ENCODE data around the gene TAS1R1. TPM values are rescaled to one million over a fixed set of nuclear protein-coding genes. Genes with fewer than 3 reads are reported as not detected.

Gene TAS1R1
- total and polyA plus RNA-seq, 9 of the 15 experiments (the other 6 are each of a cell fraction or from before 2014, with no cell fraction given): 0.06 TPM; not detected in 8

DNA sequence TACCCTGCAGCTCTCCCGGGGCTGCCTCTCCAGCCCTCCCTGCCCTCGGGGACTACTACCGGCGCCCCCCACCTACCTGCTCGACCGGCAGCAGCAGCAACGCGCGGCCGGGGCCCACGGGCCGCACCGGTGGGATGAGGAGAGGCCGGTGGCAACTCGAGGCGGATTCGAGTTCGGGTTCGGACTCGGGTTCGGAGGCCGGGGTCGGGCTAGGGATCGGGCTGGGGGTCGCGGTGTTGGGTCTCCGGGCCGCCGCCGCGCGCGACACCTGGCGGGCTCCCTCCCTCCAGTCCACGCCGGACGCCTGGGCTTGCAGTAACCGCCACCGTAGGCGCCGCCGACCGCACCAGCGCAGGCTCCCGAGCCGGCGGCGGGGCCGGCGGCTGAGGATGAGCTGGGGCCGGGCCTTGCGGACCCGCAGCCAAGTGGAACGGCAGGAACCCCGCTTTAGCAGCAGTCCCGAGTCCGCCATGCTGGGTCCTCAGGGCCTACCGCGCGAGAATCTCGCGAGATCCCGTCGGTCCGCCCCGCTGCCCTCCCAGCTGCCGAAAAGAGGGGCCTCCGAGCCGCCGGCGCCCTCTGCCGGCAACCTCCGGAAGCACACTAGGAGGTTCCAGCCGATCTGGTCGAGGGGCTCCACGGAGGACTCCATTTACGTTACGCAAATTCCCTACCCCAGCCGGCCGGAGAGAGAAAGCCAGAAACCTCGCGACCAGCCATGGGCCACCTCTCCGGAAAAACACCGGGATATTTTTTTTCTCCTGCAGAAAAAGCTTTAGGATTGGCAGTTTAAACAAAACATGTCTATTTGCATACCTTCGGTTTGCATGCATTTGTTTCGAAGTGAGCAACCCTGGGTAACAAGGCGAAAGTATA, 838 bp upstream of the TAS1R1 start, which contains the start of gene NOL9 (continued):
- TF ChIP-seq ZBTB7A (IDR thresholded peaks at IDR 0.05; ENCODE audit: borderline replicate concordance, control insufficient read depth, low read depth, low read length) (peak; percentile 92), HNRNPK (IDR thresholded peaks at IDR 0.05; ENCODE audit: low read depth, low read length, poor library complexity, severe bottlenecking) (peak; percentile 59), MYNN (IDR thresholded peaks at IDR 0.05) (0 out of 2 replicates have a peak, but pooled peaks have one; percentile 45), MYNN (CRISPR knock-in tag; IDR thresholded peaks at IDR 0.05) (no peak), ZNF23 (CRISPR knock-in tag; IDR thresholded peaks at IDR 0.05) (no peak), TEAD1 (CRISPR knock-in tag; IDR thresholded peaks at IDR 0.05) (peak; percentile 44 to 90; a peak in 3 of 4 replicates), EGR1 (conservative IDR thresholded peaks at IDR 0.05) (no peak), ZNF551 (CRISPR knock-in tag; IDR thresholded peaks at IDR 0.05) (no peak), NR3C1 (CRISPR knock-in tag; IDR thresholded peaks at IDR 0.05) (0 out of 2 replicates have a peak, but pooled peaks have one; percentile 60), GTF2A2 (tag; IDR thresholded peaks at IDR 0.05) (0 out of 2 replicates have a peak, but pooled peaks have one; percentile 21), KDM5B (IDR thresholded peaks at IDR 0.05; ENCODE audit: insufficient replicate concordance, low read depth, low read length) (peak; percentile 96)
- TF ChIP-seq, protein P1, sequence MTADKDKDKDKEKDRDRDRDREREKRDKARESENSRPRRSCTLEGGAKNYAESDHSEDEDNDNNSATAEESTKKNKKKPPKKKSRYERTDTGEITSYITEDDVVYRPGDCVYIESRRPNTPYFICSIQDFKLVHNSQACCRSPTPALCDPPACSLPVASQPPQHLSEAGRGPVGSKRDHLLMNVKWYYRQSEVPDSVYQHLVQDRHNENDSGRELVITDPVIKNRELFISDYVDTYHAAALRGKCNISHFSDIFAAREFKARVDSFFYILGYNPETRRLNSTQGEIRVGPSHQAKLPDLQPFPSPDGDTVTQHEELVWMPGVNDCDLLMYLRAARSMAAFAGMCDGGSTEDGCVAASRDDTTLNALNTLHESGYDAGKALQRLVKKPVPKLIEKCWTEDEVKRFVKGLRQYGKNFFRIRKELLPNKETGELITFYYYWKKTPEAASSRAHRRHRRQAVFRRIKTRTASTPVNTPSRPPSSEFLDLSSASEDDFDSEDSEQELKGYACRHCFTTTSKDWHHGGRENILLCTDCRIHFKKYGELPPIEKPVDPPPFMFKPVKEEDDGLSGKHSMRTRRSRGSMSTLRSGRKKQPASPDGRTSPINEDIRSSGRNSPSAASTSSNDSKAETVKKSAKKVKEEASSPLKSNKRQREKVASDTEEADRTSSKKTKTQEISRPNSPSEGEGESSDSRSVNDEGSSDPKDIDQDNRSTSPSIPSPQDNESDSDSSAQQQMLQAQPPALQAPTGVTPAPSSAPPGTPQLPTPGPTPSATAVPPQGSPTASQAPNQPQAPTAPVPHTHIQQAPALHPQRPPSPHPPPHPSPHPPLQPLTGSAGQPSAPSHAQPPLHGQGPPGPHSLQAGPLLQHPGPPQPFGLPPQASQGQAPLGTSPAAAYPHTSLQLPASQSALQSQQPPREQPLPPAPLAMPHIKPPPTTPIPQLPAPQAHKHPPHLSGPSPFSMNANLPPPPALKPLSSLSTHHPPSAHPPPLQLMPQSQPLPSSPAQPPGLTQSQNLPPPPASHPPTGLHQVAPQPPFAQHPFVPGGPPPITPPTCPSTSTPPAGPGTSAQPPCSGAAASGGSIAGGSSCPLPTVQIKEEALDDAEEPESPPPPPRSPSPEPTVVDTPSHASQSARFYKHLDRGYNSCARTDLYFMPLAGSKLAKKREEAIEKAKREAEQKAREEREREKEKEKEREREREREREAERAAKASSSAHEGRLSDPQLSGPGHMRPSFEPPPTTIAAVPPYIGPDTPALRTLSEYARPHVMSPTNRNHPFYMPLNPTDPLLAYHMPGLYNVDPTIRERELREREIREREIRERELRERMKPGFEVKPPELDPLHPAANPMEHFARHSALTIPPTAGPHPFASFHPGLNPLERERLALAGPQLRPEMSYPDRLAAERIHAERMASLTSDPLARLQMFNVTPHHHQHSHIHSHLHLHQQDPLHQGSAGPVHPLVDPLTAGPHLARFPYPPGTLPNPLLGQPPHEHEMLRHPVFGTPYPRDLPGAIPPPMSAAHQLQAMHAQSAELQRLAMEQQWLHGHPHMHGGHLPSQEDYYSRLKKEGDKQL (CRISPR knock-in tag; IDR thresholded peaks at IDR 0.05; ENCODE audit: borderline replicate concordance): peak; percentile 64; the same call in 1 of the 2 replicates
- TF ChIP-seq, protein P2, sequence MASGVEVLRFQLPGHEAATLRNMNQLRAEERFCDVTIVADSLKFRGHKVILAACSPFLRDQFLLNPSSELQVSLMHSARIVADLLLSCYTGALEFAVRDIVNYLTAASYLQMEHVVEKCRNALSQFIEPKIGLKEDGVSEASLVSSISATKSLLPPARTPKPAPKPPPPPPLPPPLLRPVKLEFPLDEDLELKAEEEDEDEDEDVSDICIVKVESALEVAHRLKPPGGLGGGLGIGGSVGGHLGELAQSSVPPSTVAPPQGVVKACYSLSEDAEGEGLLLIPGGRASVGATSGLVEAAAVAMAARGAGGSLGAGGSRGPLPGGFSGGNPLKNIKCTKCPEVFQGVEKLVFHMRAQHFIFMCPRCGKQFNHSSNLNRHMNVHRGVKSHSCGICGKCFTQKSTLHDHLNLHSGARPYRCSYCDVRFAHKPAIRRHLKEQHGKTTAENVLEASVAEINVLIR (CRISPR knock-in tag; IDR thresholded peaks at IDR 0.05): no peak
- TF ChIP-seq, protein P3, sequence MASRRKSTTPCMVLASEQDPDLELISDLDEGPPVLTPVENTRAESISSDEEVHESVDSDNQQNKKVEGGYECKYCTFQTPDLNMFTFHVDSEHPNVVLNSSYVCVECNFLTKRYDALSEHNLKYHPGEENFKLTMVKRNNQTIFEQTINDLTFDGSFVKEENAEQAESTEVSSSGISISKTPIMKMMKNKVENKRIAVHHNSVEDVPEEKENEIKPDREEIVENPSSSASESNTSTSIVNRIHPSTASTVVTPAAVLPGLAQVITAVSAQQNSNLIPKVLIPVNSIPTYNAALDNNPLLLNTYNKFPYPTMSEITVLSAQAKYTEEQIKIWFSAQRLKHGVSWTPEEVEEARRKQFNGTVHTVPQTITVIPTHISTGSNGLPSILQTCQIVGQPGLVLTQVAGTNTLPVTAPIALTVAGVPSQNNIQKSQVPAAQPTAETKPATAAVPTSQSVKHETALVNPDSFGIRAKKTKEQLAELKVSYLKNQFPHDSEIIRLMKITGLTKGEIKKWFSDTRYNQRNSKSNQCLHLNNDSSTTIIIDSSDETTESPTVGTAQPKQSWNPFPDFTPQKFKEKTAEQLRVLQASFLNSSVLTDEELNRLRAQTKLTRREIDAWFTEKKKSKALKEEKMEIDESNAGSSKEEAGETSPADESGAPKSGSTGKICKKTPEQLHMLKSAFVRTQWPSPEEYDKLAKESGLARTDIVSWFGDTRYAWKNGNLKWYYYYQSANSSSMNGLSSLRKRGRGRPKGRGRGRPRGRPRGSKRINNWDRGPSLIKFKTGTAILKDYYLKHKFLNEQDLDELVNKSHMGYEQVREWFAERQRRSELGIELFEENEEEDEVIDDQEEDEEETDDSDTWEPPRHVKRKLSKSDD (conservative IDR thresholded peaks at IDR 0.05; ENCODE audit: low read length): peak; percentile 99
- TF ChIP-seq, protein P4, sequence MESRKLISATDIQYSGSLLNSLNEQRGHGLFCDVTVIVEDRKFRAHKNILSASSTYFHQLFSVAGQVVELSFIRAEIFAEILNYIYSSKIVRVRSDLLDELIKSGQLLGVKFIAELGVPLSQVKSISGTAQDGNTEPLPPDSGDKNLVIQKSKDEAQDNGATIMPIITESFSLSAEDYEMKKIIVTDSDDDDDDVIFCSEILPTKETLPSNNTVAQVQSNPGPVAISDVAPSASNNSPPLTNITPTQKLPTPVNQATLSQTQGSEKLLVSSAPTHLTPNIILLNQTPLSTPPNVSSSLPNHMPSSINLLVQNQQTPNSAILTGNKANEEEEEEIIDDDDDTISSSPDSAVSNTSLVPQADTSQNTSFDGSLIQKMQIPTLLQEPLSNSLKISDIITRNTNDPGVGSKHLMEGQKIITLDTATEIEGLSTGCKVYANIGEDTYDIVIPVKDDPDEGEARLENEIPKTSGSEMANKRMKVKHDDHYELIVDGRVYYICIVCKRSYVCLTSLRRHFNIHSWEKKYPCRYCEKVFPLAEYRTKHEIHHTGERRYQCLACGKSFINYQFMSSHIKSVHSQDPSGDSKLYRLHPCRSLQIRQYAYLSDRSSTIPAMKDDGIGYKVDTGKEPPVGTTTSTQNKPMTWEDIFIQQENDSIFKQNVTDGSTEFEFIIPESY (CRISPR knock-in tag; IDR thresholded peaks at IDR 0.05): 0 out of 2 replicates have a peak, but pooled peaks have one; percentile 37
